Measurements from ENCODE around the gene OXTR. TPM values are rescaled to one million over a fixed set of nuclear protein-coding genes. Genes with fewer than 3 reads are reported as not detected.

The OXTR gene
- total RNA-seq, result 2.0 and 2.5 TPM in 2 replicates

- Mint-ChIP-seq H3K27ac (no peak within 1 kb of the TSS), H3K9me3 (no peaks in the 10 kb centered on the region), H3K4me1 (peaks cover 21% of the 10 kb centered on the region), H3K36me3 (ENCODE audit: low read depth) (no peaks in the 10 kb centered on the region), H3K27me3 (peaks cover 41% of the 10 kb centered on the region), H3K4me3 (peak within 1 kb of the TSS; percentile 79)
- TF ChIP-seq CTCF (IDR thresholded peaks at IDR 0.05), result no peak
- CTCF ChIA-PET, result interaction anchor here (0.6 to 1.5 kb wide), 6 partner anchors 9 to 146 kb away, joined by 3 to 8 read pairs (median 4); no protein-coding TSS in a partner anchor
- POLR2A ChIA-PET, result no interaction called here
- intact Hi-C loops (cut with micrococcal nuclease), result loop anchor here (1.0 kb wide), 2 partner anchors 111 to 533 kb away; no protein-coding TSS in a partner anchor
- DNase-seq (peak; percentile 64), ATAC-seq (ENCODE audit: low read depth) (peak; percentile 89)
These were observed at the start of gene OXTR for GRCh38 chr3:8769088-8769822. Gene OXTR (minus strand): TSS chr3:8769613. CDS start chr3:8768187, 1,426 bp downstream.

GRCh38 chr3:8817486-8817885, 48.1 kb upstream of the OXTR start:
- ChIA-PET CTCF (no interaction called here), POLR2A (no interaction called here)
- ATAC-seq (ENCODE audit: low read depth) (no peak), DNase-seq (no peak)
- Mint-ChIP-seq H3K36me3 (ENCODE audit: low read depth) (no peaks in the 10 kb centered on the region), H3K27ac (no peak overlapping the region), H3K9me3 (peaks cover 19% of the 10 kb centered on the region), H3K4me1 (no peaks in the 10 kb centered on the region), H3K4me3 (no peak overlapping the region), H3K27me3 (no peaks in the 10 kb centered on the region)
- intact Hi-C loops (cut with micrococcal nuclease), result no loop called here
- no peak for TF ChIP-seq CTCF (IDR thresholded peaks at IDR 0.05)

GRCh38 chr3:8816106-8816505, 46.7 kb upstream of the OXTR start:
- Mint-ChIP-seq H3K4me3 (no peak overlapping the region), H3K27ac (no peak overlapping the region), H3K27me3 (no peaks in the 10 kb centered on the region), H3K9me3 (peaks cover 19% of the 10 kb centered on the region), H3K4me1 (no peaks in the 10 kb centered on the region), H3K36me3 (ENCODE audit: low read depth) (no peaks in the 10 kb centered on the region)
- no peak for TF ChIP-seq CTCF (IDR thresholded peaks at IDR 0.05)
- ChIA-PET POLR2A (no interaction called here), CTCF (no interaction called here)
- no peak for ATAC-seq (ENCODE audit: low read depth)
- intact Hi-C loops (cut with micrococcal nuclease), result no loop called here
- no peak for DNase-seq

GRCh38 chr3:8813411-8813810, 44.0 kb upstream of the OXTR start:
- no peak for TF ChIP-seq CTCF (IDR thresholded peaks at IDR 0.05)
- H3K9me3 Mint-ChIP-seq, result peaks cover 7% of the 10 kb centered on the region
- H3K27me3 Mint-ChIP-seq, result no peaks in the 10 kb centered on the region
- H3K36me3 Mint-ChIP-seq (ENCODE audit: low read depth), result no peaks in the 10 kb centered on the region
- H3K4me1 Mint-ChIP-seq, result no peaks in the 10 kb centered on the region
- ChIA-PET POLR2A (no interaction called here), CTCF (no interaction called here)
- H3K4me3 Mint-ChIP-seq, result no peak overlapping the region
- DNase-seq (no peak), ATAC-seq (ENCODE audit: low read depth) (no peak)
- H3K27ac Mint-ChIP-seq, result no peak overlapping the region
- intact Hi-C loops (cut with micrococcal nuclease), result no loop called here

- DNase-seq (no peak), ATAC-seq (ENCODE audit: low read depth) (no peak)
- POLR2A ChIA-PET, result no interaction called here
- Mint-ChIP-seq H3K27ac (no peak overlapping the region), H3K27me3 (no peaks in the 10 kb centered on the region), H3K4me3 (no peak overlapping the region), H3K36me3 (ENCODE audit: low read depth) (no peaks in the 10 kb centered on the region), H3K4me1 (no peaks in the 10 kb centered on the region), H3K9me3 (peaks cover 2% of the 10 kb centered on the region)
- CTCF ChIA-PET, result no interaction called here
- intact Hi-C loops (cut with micrococcal nuclease), result no loop called here
- TF ChIP-seq CTCF (IDR thresholded peaks at IDR 0.05), result no peak
These were observed 41.1 kb upstream of the OXTR start for GRCh38 chr3:8810561-8810960.

Data from activated B cell treated with CpG ODN at 0.5 μM for 24 hours (primary cell).